ENCODE results near the gene SLC17A1.

SLC17A1 gene

GRCh38 chr6:25832670-25833069, 818 bp upstream of the SLC17A1 start:
- no peak for DNase-seq (ENCODE audit: low spot score)

- no peak for DNase-seq (ENCODE audit: low spot score)
Measured at GRCh38 chr6:25832307-25832662, 433 bp upstream of the SLC17A1 start.

- no peak for DNase-seq (ENCODE audit: low spot score)
Measured at GRCh38 chr6:25830458-25830857, 1.4 kb downstream of the SLC17A1 start.

- no peak for DNase-seq (ENCODE audit: low spot score)
Measured at GRCh38 chr6:25829375-25829774, 2.5 kb downstream of the SLC17A1 start.

- DNase-seq (ENCODE audit: low spot score), result no peak
Measured at GRCh38 chr6:25821341-25821740, 10.5 kb downstream of the SLC17A1 start.

- no peak for DNase-seq (ENCODE audit: low spot score)
Measured at GRCh38 chr6:25816252-25816651, 15.6 kb downstream of the SLC17A1 start.

GRCh38 chr6:25815194-25815593, 16.7 kb downstream of the SLC17A1 start:
- DNase-seq (ENCODE audit: low spot score), result no peak

- no peak for DNase-seq (ENCODE audit: low spot score)
Measured at GRCh38 chr6:25804804-25805203, 27.0 kb downstream of the SLC17A1 start.

GRCh38 chr6:25801436-25801835, 30.4 kb downstream of the SLC17A1 start:
- DNase-seq (ENCODE audit: low spot score), result no peak

GRCh38 chr6:25794784-25795183, 37.1 kb downstream of the SLC17A1 start:
- no peak for DNase-seq (ENCODE audit: low spot score)

- no peak for DNase-seq (ENCODE audit: low spot score)
Measured at GRCh38 chr6:25793970-25794369, 37.9 kb downstream of the SLC17A1 start.

GRCh38 chr6:25792016-25792415, 39.8 kb downstream of the SLC17A1 start:
- DNase-seq (ENCODE audit: low spot score), result no peak

GRCh38 chr6:25789475-25789874, 42.4 kb downstream of the SLC17A1 start:
- DNase-seq (ENCODE audit: low spot score), result no peak

GRCh38 chr6:25788305-25788922, 43.4 kb downstream of the SLC17A1 start:
- peak; percentile 16 for DNase-seq (ENCODE audit: low spot score)

GRCh38 chr6:25787428-25787827, 44.4 kb downstream of the SLC17A1 start:
- no peak for DNase-seq (ENCODE audit: low spot score)

GRCh38 chr6:25781134-25781533, 50.7 kb downstream of the SLC17A1 start:
- DNase-seq (ENCODE audit: low spot score), result no peak

GRCh38 chr6:25777856-25778649, 53.8 kb downstream of the SLC17A1 start:
- DNase-seq (ENCODE audit: low spot score), result no peak

- DNase-seq (ENCODE audit: low spot score), result no peak
Measured at GRCh38 chr6:25777031-25777430, 54.8 kb downstream of the SLC17A1 start.

GRCh38 chr6:25774120-25774715, 57.6 kb downstream of the SLC17A1 start:
- no peak for DNase-seq (ENCODE audit: low spot score)

GRCh38 chr6:25769983-25770382, 61.9 kb downstream of the SLC17A1 start:
- DNase-seq (ENCODE audit: low spot score), result no peak

- no peak for DNase-seq (ENCODE audit: low spot score)
Measured at GRCh38 chr6:25768566-25768965, 63.3 kb downstream of the SLC17A1 start.

GRCh38 chr6:25764611-25765010, 67.2 kb downstream of the SLC17A1 start:
- no peak for DNase-seq (ENCODE audit: low spot score)

- no peak for DNase-seq (ENCODE audit: low spot score)
Measured at GRCh38 chr6:25757936-25758642, 73.8 kb downstream of the SLC17A1 start.

Measured in pons (tissue), 1 donor.